Lower leg skin (tissue), 3 donors: ENCODE results near the gene VSIG2.

ENCODE experiments used
- CTCF ChIP-seq, 3 donors: fragments of 450-650 bp; IDR thresholded peaks; one replicate each; pipeline ENCODE4 v1.5.1; 2016; ENCODE audit warnings: antibody characterized with exemption in 3 of 3, mild to moderate bottlenecking in 3 of 3, moderate library complexity in 2 of 3
- POLR2A ChIP-seq, 2 donors: fragments of 450-650 bp; IDR thresholded peaks; one replicate each; pipeline ENCODE4 v1.6.1; 2016 to 2017; ENCODE audit warnings: antibody characterized with exemption in 2 of 2, mild to moderate bottlenecking in 1 of 2, moderate library complexity in 1 of 2

GRCh38 chr11:124800226-124800929, 48.3 kb upstream of the VSIG2 start, which contains the start of gene MSANTD2:
- TF ChIP-seq CTCF (IDR thresholded peaks at IDR 0.05): no peak
- peak in 1 of 2 donors; percentile 7 for TF ChIP-seq POLR2A (IDR thresholded peaks at IDR 0.05)
